ENCODE data around the gene APMAP.

DNA sequence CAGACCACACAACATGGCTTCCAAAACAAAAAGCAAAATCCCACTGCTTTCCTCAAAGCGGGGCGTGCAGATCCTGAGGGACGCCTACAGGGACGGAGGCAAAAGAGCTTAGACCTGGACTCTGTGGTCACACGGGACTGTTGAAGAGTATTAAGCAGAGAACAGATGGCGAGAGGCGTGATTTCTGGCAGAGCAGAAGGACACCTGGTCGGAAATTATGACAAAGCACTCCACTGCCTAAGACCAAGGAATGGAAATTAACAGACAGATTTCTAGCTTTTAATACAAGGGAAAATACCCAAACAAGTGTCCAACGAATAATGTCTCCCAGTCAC is 28.1 kb downstream of the APMAP start:
- no peak for TF ChIP-seq POLR2A (IDR thresholded peaks at IDR 0.05)
- TF ChIP-seq, protein P1, sequence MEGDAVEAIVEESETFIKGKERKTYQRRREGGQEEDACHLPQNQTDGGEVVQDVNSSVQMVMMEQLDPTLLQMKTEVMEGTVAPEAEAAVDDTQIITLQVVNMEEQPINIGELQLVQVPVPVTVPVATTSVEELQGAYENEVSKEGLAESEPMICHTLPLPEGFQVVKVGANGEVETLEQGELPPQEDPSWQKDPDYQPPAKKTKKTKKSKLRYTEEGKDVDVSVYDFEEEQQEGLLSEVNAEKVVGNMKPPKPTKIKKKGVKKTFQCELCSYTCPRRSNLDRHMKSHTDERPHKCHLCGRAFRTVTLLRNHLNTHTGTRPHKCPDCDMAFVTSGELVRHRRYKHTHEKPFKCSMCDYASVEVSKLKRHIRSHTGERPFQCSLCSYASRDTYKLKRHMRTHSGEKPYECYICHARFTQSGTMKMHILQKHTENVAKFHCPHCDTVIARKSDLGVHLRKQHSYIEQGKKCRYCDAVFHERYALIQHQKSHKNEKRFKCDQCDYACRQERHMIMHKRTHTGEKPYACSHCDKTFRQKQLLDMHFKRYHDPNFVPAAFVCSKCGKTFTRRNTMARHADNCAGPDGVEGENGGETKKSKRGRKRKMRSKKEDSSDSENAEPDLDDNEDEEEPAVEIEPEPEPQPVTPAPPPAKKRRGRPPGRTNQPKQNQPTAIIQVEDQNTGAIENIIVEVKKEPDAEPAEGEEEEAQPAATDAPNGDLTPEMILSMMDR (IDR thresholded peaks at IDR 0.05 in 8 of 11, conservative IDR thresholded peaks at IDR 0.05 in 3 of 11): no peak
